GM23248 (cell line): Measurements from ENCODE around the gene CPTP.

Source experiments
- EZH2 ChIP-seq: fragments of 200-600 bp; sonication (generic); IDR thresholded peaks from 2 replicates; pipeline ENCODE4 v1.6.1; 2018; ENCODE audit warnings: antibody characterized with exemption, mild to moderate bottlenecking; ENCODE audit not compliant: insufficient read depth, poor library complexity, severe bottlenecking
- EZH2phosphoT487 ChIP-seq: fragments of 200-600 bp; sonication (generic); IDR thresholded peaks from 2 replicates; pipeline ENCODE4 v1.6.1; 2018; ENCODE audit warnings: antibody characterized with exemption, moderate library complexity, mild to moderate bottlenecking, low read depth; ENCODE audit not compliant: insufficient read depth

DNA sequence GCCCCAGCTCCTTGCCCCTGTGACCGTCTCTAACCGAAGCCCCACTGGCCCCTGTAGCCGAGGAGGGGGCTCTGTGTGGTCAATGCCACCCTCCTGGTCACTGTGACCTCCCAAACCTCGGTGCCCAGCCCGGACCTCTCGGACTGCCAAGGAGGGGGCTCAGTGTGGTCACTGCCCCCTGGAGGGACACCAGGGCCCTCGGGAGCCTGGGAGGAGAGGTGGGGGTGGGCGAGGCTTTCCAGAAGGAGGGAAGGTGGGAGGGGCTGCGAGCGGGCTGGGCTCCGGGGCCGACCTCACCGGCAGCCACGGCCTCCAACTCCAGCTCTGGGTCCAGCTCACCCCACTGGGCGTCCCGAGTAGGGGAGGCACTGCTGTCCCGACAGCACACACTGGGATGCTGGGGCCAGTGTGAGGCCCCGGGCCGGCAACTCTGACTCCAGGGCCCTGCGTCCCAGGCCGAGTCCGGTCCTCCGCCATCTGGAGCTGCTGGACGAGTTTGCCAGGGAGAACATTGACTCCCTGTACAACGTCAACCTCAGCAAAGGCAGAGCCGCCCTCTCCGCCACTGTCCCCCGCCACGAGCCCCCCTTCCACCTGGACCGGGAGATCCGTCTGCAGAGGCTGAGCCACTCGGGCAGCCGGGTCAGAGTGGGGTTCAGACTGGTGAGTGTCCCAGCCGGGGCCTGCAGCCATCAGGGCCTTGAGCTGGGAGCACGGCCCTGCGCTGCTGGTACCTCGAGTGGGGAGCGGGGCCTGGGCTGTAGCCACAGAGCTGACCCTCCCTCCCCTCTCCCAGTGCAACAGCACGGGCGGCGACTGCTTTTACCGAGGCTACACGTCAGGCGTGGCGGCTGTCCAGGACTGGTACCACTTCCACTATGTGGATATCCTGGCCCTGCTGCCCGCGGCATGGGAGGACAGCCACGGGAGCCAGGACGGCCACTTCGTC, 38.0 kb upstream of the CPTP start:
- TF ChIP-seq EZH2phosphoT487 (no peak), EZH2 (no peak)
